AG04449 (cell line): ENCODE measurements around the gene CAPN5.

Source experiments
- CTCF ChIA-PET: fragments of 350-600 bp; formaldehyde crosslinking; extraction: SDS; loops from one replicate; lab custom pipeline; 2021; ENCODE audit warnings: antibody characterized with exemption; lab: Yijun Ruan, JAX
- POLR2A ChIA-PET: fragments of 400-600, 350-600 bp; formaldehyde crosslinking; extraction: SDS; loops from one replicate; lab custom pipeline; 2020; ENCODE audit warnings: antibody characterized with exemption, inconsistent platforms; lab: Yijun Ruan, JAX
- DNase-seq: peaks from one replicate; pipeline ENCODE4 v3.0.0-alpha.2; 2010; ENCODE audit warnings: low read depth, low spot score
- H3K4me3 ChIP-seq: 2 replicates; pipeline ENCODE4 v1.5.1; 2011; ENCODE audit warnings: low read depth, mild to moderate bottlenecking, control low read depth, low read length
- CTCF ChIP-seq: IDR thresholded peaks from one replicate; pipeline ENCODE4 v1.5.1; 2011; ENCODE audit warnings: mild to moderate bottlenecking, moderate library complexity, low read length, control low read depth, inconsistent platforms; ENCODE audit not compliant: insufficient read depth; ENCODE audit errors: missing control alignments

The CAPN5 gene

GRCh38 chr11:77172666-77172982, 105.9 kb downstream of the CAPN5 start:
- no peak for DNase-seq
- no peak overlapping the region for H3K4me3 ChIP-seq
- no peak for TF ChIP-seq CTCF
- ChIA-PET CTCF (interaction anchor here (0.9 to 1.1 kb wide), 2 partner anchors 15 to 26 kb away, joined by 3 read pairs; no protein-coding TSS in a partner anchor), POLR2A (interaction anchor here (0.6 kb wide), 1 partner anchor 216 kb away, joined by 3 read pairs; no protein-coding TSS in a partner anchor)

- TF ChIP-seq CTCF, result no peak
- no peak for DNase-seq
- POLR2A ChIA-PET, result no interaction called here
- CTCF ChIA-PET, result interaction anchor here (1.3 to 1.6 kb wide), 5 partner anchors 9 to 46 kb away, joined by 3 to 8 read pairs (median 3); partner anchors contain the start of gene MYO7A
- H3K4me3 ChIP-seq, result no peak overlapping the region
Observed at GRCh38 chr11:77173494-77173893, 106.7 kb downstream of the CAPN5 start.

GRCh38 chr11:77174559-77174958, 107.8 kb downstream of the CAPN5 start:
- no peak overlapping the region for H3K4me3 ChIP-seq
- no peak for DNase-seq
- no peak for TF ChIP-seq CTCF
- CTCF ChIA-PET, result interaction anchor here (0.9 to 1.6 kb wide), 5 partner anchors 8 to 47 kb away, joined by 3 to 8 read pairs (median 3); partner anchors contain the start of gene MYO7A
- POLR2A ChIA-PET, result no interaction called here

GRCh38 chr11:77175021-77175842, 108.5 kb downstream of the CAPN5 start:
- POLR2A ChIA-PET, result no interaction called here
- H3K4me3 ChIP-seq, result no peak overlapping the region
- CTCF ChIA-PET, result interaction anchor here (0.9 to 1.7 kb wide), 6 partner anchors 11 to 445 kb away, joined by 3 to 12 read pairs (median 6); partner anchors contain the start of gene MYO7A
- no peak for DNase-seq
- TF ChIP-seq CTCF, result no peak
